Endodermal cell (in vitro differentiated cells): ENCODE data around the gene KIF1B. TPM values are rescaled to one million over a fixed set of nuclear protein-coding genes. Genes with fewer than 3 reads are reported as not detected.
A peak's percentile ranks its signal among the peaks of the same experiment; 100 is the strongest.

Experiments used
- DNase-seq: peaks from one replicate; pipeline ENCODE4 v3.0.0-alpha.2; 2017
- H3K27ac ChIP-seq: 2 replicates; pipeline ENCODE4 v1.5.1; 2013; ENCODE audit warnings: mild to moderate bottlenecking, low read depth, low read length, moderate library complexity
- H3K27me3 ChIP-seq: 2 replicates; pipeline ENCODE4 v1.6.1; 2013; ENCODE audit warnings: mild to moderate bottlenecking, low read length, moderate library complexity; ENCODE audit not compliant: insufficient read depth, control insufficient read depth, poor library complexity, severe bottlenecking
- H3K36me3 ChIP-seq: 2 replicates; pipeline ENCODE4 v1.7.0; 2013; ENCODE audit warnings: mild to moderate bottlenecking, low read length, moderate library complexity; ENCODE audit not compliant: control insufficient read depth, insufficient read depth
- H3K4me1 ChIP-seq: one replicate; pipeline ENCODE4 v1.7.0; 2013; ENCODE audit warnings: low read length; ENCODE audit not compliant: control insufficient read depth, insufficient read depth
- H3K4me3 ChIP-seq: 2 replicates; pipeline ENCODE4 v1.5.1; 2013; ENCODE audit warnings: mild to moderate bottlenecking, low read length, moderate library complexity
- H3K9ac ChIP-seq: 2 replicates; pipeline ENCODE4 v1.6.1; 2013; ENCODE audit warnings: mild to moderate bottlenecking, low read length, moderate library complexity; ENCODE audit not compliant: poor library complexity, severe bottlenecking; ENCODE audit errors: extremely low read depth
- H3K9me3 ChIP-seq: 2 replicates; pipeline ENCODE4 v1.6.1; 2013; ENCODE audit warnings: mild to moderate bottlenecking, low read length, moderate library complexity; ENCODE audit not compliant: control insufficient read depth
- H3K27ac Mint-ChIP-seq: 2 replicates; pipeline ENCODE4 v1.8.0; 2020; ENCODE audit warnings: mixed read lengths
- H3K27me3 Mint-ChIP-seq: 2 replicates; pipeline ENCODE4 v1.8.0; 2021; ENCODE audit warnings: mild to moderate bottlenecking, mixed read lengths; ENCODE audit not compliant: insufficient read depth
- H3K36me3 Mint-ChIP-seq: 2 replicates; pipeline ENCODE4 v1.8.0; 2020; ENCODE audit warnings: low read depth, mixed read lengths
- H3K4me1 Mint-ChIP-seq: 2 replicates; pipeline ENCODE4 v1.8.0; 2020; ENCODE audit warnings: mixed read lengths
- H3K4me3 Mint-ChIP-seq: 2 replicates; pipeline ENCODE4 v1.8.0; 2020; ENCODE audit warnings: mild to moderate bottlenecking, moderate library complexity, mixed read lengths
- H3K9me3 Mint-ChIP-seq: 2 replicates; pipeline ENCODE4 v1.8.0; 2020; ENCODE audit warnings: mild to moderate bottlenecking, mixed read lengths
- WGBS, 2 experiments: methylation state at CpG; one replicate each; pipeline versions ENCODE4 v1.1.5 to v1.1.7; 2013; ENCODE audit warnings: missing lambda C conversion rate in 2 of 2, mixed read lengths in 1 of 2; ENCODE audit not compliant: insufficient coverage in 1 of 2, insufficient read length in 1 of 2; 5-methylcytosine and 5-hydroxymethylcytosine counted together
- total RNA-seq, 2 donors: library from RNA; stranded (reverse); fragmentation: NEBNext Ultra II Directional in 1 of 2; extraction: Animal tissue kit (Norgen Biotek cat#: 25700) in 1 of 2; gene quantifications; 2 replicates in 1 of 2; 3 replicates in 1 of 2; pipeline ENCODE4 v1.2.1, GENCODE V29; 2021
- TF ChIP-seq, protein P1 (sequence below): fragments of 200-600 bp; sonication (generic); conservative IDR thresholded peaks from 2 replicates; pipeline ENCODE4 v1.5.0; 2021; ENCODE audit warnings: antibody characterized with exemption, mild to moderate bottlenecking

Gene KIF1B
- total RNA-seq, 2 donors from 2014 or later: 71.5 to 74.2 TPM

DNA sequence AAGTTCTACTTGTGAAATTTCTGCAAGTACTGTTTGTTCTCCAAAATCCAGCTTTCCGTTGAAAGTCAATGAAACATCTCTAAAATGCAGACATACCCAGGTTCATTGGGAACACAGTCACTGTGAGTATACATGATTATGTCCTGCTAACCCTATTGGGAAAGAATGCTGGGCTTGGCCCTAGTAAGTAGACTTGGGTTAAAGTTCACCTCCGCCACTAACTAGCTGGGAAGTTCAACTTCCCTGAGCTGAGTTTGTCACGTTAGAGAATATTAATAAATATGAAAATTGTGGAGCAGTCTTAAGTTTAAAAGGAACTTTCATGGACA is 178.0 kb downstream of the KIF1B start:
- Histone ChIP-seq H3K4me1 (no peaks in the 10 kb centered on the region), H3K27ac (no peak overlapping the region), H3K9me3 (no peaks in the 10 kb centered on the region), H3K9ac (no peak overlapping the region), H3K27me3 (no peaks in the 10 kb centered on the region), H3K36me3 (peaks cover 4% of the 10 kb centered on the region), H3K4me3 (no peak overlapping the region)
- peaks cover 6% of the 10 kb centered on the region for H3K4me1 Mint-ChIP-seq
- no peak overlapping the region for H3K4me3 Mint-ChIP-seq
- DNase-seq: no peak
- WGBS, 2 experiments: 89 to 90% methylated on average over 3 of the region's 3 CpGs
- peaks cover 35% of the 10 kb centered on the region for H3K36me3 Mint-ChIP-seq
- H3K27ac Mint-ChIP-seq: no peak overlapping the region
- TF ChIP-seq, protein P1, sequence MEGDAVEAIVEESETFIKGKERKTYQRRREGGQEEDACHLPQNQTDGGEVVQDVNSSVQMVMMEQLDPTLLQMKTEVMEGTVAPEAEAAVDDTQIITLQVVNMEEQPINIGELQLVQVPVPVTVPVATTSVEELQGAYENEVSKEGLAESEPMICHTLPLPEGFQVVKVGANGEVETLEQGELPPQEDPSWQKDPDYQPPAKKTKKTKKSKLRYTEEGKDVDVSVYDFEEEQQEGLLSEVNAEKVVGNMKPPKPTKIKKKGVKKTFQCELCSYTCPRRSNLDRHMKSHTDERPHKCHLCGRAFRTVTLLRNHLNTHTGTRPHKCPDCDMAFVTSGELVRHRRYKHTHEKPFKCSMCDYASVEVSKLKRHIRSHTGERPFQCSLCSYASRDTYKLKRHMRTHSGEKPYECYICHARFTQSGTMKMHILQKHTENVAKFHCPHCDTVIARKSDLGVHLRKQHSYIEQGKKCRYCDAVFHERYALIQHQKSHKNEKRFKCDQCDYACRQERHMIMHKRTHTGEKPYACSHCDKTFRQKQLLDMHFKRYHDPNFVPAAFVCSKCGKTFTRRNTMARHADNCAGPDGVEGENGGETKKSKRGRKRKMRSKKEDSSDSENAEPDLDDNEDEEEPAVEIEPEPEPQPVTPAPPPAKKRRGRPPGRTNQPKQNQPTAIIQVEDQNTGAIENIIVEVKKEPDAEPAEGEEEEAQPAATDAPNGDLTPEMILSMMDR: no peak
- no peaks in the 10 kb centered on the region for H3K27me3 Mint-ChIP-seq
- H3K9me3 Mint-ChIP-seq: no peaks in the 10 kb centered on the region

DNA sequence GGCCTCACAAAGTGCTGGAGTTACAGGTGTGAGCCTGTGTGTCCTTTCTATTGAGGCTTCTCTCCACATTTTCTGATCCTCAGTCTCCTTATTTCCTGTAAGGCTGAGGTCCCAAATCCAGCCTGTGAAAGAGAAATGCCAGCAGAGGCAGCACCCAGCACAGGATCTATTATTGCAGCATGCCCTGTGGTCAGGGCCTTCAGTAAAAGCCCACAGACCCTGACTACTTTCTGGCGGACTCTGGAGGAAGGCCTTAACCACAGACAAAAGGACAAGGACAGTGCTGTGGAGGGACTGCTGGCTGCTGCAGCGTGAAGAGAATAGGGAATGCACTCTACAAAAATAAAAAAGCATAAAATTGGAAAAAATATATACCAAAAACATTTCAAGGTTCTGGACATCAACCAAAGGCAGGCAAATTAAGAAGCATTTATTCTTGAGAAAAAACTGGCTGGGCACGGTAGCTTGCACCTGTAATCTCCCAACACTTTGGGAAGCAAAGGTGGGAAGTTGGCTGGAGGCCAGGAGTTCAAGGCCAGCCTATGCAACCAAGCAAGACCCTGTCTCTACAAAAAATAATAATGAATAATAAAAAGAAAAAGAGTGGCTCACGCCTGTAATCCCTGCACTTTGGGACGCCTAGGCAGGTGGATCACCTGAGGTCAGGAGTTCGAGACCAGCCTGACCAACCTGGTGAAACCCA is 179.1 kb downstream of the KIF1B start:
- DNase-seq: no peak
- Histone ChIP-seq H3K4me1 (no peaks in the 10 kb centered on the region), H3K4me3 (no peak overlapping the region), H3K36me3 (peaks cover 4% of the 10 kb centered on the region), H3K27ac (peak overlapping the region; percentile 44), H3K27me3 (no peaks in the 10 kb centered on the region), H3K9me3 (peaks cover 8% of the 10 kb centered on the region), H3K9ac (no peak overlapping the region)
- H3K36me3 Mint-ChIP-seq: peaks cover 32% of the 10 kb centered on the region
- no peak overlapping the region for H3K27ac Mint-ChIP-seq
- TF ChIP-seq, protein P1: no peak
- no peaks in the 10 kb centered on the region for H3K27me3 Mint-ChIP-seq
- peaks cover 7% of the 10 kb centered on the region for H3K9me3 Mint-ChIP-seq
- H3K4me3 Mint-ChIP-seq: no peak overlapping the region
- 97 to 98% methylated on average over 4 to 6 of the region's 6 CpGs for WGBS, 2 experiments
- H3K4me1 Mint-ChIP-seq: peaks cover 6% of the 10 kb centered on the region

DNA sequence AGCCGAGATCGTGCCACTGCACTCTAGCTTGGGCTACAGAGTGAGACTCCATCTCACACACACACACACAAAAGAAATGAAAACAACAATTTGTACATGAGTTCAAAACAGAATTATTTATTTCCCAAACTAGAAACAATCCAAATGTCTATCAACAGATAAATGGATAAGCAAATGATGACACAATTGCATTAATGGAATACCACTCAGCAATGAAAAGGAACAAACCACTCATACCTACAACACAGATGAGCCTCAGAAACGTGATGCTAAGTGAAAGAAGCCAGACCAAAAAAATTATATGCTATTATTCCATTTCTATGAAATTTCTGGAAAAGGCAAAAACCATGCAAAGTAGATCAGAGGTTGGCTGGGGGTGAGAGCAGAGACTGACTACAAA is 186.5 kb downstream of the KIF1B start:
- 90 to 100% methylated on average over 2 to 3 of the region's 3 CpGs for WGBS, 2 experiments
- Mint-ChIP-seq H3K4me3 (no peak overlapping the region), H3K27me3 (no peaks in the 10 kb centered on the region), H3K36me3 (peaks cover 21% of the 10 kb centered on the region), H3K4me1 (peaks cover 14% of the 10 kb centered on the region), H3K27ac (no peak overlapping the region), H3K9me3 (peaks cover 10% of the 10 kb centered on the region)
- peaks cover 8% of the 10 kb centered on the region for H3K36me3 ChIP-seq
- no peak overlapping the region for H3K4me3 ChIP-seq
- peaks cover 9% of the 10 kb centered on the region for H3K9me3 ChIP-seq
- TF ChIP-seq, protein P1: no peak
- H3K4me1 ChIP-seq: no peaks in the 10 kb centered on the region
- H3K9ac ChIP-seq: no peak overlapping the region
- no peak for DNase-seq
- H3K27ac ChIP-seq: no peak overlapping the region
- H3K27me3 ChIP-seq: no peaks in the 10 kb centered on the region
